ENCODE measurements around the gene NKX1-1.

NKX1-1 gene

DNA sequence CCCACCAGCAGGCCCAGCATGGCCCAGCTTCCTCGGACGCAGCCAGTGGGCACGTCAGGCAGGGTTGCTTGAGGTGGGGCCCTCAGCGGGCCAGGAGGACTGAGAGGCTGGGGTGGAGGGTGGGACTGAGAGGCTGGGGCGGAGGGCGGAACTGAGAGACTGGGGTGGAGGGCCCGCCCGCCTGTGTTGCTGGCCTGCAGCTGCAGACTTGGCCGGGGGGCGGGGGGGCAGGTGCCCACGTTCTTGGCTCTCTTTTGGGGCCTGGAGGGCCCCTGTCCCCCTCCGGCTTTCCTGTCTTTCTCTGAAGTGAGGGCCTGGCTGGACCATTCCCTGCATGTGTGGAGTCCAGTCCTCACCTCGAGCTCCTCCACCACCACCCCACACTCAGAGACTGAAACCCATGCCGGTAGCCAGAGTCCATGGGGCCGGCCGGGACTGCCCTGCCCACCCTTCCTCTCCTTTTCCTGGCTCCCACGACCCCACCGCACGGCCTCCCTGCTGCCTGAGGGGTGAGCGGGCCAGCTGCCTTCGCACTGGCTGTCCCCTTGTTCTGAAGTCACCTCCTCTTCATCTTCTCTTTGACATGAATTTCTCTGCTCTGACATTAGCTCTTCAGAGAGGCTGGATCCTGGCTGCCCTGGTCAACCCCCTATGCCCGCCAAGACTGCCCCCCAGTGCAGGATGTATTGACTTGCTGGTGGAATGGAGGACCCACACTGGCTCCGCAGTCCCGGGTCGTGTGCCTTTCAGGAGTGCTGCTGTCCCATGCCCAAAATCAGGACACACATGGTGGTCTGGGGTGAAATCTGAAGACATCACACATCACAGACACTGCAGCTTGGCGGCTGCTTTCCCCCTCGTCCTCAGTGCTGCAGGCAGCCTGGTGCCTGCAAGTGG is 10.1 kb upstream of the NKX1-1 start:
- FAIRE-seq: no peak

DNA sequence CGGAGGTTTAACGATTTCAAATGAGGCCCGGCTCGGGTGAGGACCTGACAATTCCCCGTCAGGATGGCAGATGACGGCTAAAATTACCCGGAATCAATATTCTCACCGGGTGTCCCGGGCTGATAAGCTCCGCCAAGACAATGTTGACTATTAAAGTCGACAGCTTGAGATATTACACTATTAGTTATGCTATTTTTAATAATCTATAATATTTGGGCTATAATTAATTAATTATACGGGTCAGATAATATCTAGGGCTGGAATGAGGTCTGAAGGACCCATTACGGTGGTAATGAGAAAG is 9.4 kb upstream of the NKX1-1 start:
- no peak for FAIRE-seq

DNA sequence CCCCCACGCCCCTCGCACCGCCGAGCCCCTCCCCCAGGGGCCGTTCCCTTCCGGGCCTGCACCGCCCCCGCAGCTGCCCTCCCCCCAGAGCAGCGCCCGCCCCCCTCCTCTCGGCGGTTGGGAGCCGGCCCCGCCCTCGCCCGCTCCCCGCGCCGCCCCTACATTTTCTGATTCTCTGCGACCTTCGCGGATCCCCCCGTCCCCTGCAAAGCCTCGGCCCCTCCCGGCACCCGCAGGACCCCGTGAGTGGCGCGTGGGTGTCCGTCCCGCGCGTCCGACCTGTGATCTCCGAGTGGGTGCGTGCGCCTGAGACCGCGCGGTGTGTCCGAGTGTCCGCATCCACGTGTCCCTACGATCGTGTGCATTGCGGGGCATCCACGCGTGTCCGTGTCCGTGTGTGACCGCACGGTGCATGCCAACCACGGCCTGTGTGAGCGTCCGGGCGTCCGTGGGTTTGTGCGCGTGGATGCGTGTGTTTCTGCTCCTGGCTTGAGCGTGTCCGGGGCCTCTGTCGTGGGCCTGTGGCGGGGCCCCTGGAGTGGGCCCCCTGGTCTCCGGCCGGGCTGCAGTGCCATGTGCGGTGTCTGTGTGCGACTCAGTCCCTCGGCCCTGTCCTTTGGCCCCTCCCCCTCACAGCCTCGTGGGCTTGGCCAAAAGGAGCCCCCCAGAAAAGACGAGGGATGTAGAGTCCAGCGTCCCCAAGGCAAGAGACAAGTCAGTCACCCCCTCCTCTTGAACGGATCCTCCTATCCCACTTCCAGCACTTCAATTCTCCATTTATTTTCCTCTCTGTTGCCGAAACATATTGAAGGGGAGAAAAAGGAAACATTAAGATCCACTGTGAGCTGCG is 8.8 kb upstream of the NKX1-1 start:
- no peak for FAIRE-seq

DNA sequence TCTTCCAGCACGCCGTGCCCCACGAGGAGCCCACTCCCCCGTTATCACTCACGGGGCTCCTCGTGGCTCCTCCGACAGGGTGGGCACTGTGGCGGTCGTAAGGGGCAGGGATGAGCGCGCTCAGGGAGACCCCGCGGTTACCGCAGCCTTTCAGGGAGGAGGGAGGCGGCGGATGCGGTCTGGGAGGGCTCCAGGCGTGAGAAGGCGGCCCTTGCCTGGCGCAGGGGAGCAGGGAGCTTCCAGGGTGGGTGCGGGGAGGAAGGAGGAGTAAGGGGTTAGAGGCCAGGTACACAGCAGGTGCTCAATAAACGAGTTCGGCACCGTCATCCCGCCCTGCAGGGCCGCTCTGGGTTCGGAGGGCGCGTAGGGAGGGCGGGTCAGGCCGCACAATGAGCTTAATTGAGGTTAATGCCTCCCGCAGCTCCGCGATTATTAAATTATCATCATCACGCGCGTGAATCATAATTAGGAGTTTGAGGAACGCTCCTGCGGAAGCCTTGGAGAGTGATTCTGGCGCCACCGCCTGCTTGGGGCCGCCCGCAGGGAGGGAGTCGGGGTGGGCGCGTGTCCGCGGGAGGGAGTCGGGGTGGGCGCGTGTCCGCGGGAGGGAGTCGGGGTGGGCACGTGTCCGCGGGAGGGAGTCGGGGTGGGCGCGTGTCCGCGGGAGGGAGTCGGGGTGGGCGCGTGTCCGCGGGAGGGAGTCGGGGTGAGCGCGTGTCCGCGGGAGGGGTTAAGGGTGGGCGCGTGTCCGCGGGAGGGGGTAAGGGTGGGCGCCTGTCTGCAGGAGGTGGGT is 7.6 kb upstream of the NKX1-1 start:
- FAIRE-seq: no peak

DNA sequence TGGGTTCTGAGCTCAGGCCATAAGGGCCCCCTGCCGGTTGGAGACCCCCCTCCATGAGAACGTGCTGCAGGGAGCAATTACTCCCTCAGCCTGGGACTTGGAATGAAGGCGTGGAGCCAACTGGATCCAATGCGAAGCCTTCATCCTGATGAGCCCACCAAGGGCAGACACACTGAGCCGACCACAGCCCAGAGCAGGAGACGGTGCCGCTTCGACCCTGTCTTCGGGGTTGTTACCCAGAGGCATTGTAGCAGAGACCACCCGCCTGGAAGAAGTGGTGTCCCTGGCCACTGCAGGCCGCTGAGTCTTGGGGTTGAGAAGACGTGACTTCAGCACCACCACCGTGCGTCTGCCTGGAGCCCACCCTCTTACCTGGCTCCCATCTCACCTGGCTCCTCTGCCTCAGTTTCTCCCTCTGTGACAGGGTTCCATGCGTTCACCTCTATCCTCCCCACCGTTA is 7.0 kb upstream of the NKX1-1 start:
- FAIRE-seq: no peak

DNA sequence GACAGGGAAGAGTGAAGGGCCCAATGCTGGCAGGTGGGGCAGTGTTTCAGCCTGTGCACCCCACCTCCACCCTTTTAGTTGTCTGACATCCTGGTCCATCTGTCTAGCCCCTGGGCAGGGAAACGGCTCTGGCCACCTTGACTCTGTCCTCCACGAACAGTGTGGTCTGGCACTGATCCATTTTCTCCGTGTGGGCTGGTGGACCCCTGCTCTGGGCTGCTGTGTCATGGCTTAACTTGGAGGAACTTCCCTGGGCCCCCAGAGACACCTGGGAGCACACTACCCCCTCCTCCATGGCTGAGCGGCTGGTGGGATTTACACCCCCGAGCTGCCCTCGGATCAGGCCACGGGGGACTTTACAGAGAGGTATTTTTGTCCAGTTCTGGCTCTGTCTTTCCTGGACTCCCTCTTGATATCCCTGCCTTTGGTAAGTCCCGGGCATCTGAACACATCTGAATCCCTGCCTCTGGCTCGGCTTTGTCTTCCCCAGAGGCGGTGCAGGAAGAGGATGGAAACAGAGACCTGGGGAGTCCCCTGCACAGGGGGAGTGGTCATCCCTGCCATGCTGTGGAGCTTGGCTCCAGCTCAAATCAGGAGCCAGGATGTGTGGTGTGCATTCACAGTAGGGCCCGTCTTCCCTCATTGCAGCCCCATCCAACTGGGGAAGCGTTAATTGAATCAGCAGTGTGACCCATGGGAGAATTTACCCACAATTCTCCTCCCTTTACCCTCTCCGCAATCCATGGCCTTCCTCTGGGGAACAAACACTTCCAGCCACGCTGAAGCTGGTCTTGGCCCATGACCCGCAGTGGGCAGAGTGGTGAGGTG is 6.3 kb upstream of the NKX1-1 start:
- no peak for FAIRE-seq

DNA sequence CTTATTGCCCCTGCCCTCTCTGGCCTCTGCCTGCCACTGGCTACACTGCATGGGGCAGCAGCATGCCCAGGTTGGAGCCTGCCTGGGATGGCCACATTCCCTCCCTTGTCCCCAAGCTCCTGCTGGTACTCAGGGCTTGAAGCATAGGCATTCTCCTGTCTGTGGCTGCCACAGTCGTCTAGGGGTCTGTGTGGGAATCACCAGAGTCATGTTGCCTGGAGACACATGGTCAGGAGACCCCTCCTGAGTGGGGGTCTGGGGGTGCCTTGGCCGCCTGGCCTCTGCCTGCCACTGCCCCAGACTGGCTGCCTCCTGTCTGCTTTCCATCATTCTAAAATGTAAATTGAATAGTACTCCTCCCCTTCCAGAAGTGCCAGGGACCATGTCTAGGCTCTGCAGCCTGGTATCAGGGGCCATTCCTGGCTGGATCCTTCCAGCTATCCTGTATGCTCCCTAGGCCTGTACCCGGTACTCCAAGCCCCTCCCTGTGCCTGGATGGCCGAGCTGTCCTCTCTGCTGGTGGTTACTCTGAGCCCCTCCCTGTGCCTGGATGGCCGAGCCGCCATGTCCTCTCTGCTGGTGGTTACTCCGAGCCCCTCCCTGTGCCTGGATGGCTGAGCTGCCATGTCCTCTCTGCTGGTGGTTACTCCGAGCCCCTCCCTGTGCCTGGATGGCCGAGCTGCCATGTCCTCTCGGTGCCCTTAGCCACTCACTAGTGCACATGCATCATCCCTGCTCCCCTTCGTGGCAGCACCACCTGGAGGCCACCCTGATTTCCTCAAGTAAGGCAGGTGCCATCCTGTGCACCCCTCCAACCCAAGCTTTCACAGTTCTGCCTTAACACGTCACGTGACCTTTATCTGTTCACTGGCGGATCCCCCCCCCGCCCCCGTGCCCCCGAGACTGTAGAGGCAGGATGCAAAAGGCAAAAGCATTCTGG is 5.5 kb upstream of the NKX1-1 start:
- no peak for FAIRE-seq

DNA sequence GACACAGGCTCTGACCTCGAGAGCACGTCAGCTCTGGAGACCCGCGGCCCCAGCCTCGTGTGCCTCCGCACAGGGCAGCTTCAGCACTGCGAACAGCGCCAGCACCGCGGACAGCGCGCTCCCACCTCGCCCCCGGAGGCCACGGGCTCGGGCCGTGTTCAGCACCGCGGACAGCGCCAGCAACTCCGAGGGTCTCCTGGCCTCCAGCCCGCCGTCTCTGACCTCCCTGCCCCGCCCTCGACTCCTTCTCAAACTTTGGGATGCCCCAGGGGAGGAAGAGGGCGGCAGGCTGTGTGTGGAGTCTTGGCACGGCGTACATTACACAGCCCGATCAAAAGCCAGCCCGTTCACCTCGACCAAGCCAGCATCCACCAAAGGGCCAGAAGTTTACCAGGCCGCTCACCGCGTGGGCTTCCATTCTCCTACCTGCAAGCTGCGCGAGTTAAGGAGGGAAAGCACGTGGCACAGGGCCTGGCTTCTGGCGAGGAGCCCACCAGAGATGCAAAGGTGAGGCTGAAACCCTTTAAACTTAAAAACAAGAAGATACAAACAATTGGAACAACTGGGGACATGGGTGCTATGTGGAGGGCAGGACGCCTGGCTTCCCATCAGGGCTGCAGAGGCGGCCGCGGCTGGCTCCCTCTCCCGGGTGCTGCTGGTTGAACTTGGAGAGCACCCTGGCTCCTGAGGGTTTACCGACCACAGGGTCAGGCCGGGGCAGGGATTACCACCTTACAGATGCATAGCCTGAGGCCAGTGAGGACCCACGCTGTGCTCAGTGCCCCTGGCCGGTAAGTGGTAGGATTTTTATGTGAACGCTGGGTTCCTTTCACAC is 4.5 kb upstream of the NKX1-1 start:
- FAIRE-seq: no peak

DNA sequence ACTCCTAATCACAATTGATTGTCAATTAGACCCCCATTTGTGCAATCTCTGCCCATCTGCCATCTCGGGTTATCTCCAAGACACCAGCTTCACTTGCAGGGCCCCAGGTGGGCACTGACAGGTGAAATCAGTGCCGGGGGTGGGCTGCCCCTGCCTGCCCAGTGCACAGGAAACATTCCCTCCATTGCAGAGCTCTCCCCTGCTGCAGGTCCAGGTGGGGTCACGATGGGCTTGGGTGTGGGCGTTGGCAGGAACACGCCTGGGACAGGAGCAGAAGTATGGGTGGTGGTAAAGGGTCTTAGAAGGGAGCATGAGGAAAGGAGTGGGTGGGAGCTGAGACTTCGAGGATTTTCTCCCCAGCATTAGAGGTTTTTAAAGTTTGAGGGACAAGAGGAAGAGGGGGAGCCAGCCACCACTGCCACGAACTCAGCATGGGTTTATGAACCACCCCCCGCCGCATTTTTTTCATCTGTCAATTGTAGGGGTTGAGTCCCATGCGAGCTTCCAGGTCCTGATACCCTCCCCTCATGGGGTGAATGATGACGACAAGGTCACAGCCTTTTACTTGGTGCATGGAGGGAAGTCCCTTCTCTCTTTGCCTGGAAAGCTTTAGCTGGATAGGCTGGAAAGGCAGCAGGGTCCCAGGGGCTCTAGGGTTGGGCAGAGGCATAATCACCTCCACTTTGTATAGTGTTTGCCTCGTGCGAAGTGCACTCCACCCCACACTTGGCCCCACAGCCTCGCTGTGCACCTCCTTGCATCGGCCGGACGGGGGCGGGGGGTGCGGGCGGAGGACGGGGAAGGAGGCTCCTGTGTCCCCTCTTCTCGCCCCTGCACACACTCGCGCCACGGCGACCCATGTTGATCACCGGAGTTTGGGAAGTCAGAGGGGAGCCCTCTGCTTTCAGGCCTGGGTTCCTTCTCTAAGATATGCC is 3.5 kb upstream of the NKX1-1 start:
- FAIRE-seq: no peak

DNA sequence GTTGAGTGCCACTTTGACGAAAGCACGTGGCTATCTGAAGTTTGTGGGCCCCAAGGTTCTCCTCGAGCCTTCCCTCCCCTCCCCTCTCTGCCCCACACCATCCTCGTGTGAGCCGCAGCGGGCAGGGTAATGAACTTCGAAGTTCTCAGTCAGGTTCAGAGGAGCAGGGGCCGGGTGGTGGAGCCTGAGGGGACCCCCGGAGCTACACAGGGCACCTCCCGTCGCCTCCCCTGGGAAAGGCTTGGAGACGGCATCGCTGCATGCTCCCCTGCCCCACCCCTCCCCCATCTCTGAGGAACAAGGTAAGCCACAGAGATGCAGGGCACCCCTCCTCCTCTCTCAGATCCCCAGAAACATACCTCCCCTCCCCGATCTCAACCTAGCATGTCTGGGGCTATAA is 2.8 kb upstream of the NKX1-1 start:
- FAIRE-seq: no peak

DNA sequence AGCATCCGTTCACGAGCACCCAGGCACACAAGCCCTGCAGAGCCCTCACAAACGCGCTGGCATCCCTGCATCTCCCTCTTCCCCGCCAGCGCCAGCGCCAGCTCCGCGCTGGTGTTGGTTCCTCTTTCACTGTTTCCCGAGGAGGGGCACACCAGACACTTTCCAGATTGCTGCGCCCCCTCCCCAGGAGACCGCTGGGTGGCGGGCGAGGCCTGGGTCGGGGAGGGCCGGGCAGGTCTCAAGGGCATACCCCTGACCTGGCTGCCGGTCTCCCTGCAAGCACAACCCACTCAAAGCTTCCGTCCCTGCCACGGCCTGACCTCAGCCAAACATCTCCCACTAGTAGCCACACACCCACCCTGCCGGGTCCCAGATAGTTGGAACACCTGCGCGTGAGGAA is 2.2 kb upstream of the NKX1-1 start:
- FAIRE-seq: no peak

DNA sequence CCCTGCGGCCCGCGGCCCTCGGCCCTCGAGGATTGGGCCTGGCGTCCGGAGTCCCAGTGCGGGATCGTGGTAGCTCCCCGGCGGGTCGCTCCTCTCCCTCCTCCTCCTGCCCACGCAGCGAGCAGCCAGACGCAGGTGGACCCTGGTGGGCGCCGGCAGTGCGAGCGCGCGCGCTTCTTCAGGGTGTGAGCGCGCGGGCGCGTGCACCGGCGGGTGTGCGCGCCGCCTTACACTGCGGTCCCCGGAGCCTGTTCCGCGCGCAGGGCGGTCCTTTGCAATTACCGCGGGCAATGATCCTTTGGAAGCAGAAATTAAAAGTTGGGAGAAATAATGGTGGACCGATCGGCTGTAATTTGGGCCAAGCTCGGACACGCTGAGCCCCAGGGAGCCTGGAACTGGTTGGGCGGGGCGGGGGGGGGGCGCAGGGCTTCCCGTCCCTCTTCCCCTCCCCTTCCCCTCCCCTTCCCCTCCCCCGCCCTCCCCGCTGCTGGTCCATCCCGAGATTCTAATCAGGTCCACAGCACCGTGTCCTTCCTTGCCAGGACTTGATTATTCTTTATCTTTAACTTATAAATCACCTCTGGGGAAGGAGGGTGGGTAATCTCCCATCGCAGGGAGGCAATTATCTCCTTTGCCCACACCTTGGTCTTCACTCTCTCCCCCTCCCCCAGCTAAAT is 1.6 kb upstream of the NKX1-1 start:
- FAIRE-seq: no peak

DNA sequence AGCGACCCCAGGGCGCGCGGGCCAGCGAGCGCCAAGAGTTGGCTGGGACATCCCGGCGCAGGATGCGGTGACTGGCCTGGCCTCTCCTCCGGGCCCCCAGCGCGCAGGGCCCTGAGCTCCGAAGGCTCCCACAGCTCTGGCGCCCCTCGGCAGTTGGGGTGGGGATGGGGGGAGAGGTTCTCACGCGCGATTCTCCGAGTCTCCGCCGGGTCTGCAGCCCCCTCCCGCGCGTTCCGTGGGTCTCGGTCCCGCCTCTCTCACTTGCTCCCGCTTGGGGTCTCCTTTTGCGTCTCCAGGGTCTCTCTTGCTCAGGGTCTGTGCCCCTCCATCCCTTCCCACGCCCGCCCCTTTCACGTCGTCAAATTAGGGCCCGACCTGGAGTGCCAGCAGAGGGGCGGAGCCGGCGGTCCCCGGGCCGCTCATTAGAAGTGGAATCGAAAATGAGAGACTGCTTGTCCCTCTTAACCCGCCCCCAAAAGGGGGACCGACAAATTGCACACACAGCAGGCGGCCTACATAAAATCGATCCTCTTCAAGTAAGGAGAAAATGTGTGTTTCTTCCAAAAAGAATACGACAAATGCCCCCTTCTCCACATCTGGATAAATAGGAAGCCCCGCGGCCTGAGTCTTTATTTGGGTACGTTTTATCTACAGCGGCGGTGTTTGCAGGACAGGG is 877 bp upstream of the NKX1-1 start:
- FAIRE-seq: no peak

DNA sequence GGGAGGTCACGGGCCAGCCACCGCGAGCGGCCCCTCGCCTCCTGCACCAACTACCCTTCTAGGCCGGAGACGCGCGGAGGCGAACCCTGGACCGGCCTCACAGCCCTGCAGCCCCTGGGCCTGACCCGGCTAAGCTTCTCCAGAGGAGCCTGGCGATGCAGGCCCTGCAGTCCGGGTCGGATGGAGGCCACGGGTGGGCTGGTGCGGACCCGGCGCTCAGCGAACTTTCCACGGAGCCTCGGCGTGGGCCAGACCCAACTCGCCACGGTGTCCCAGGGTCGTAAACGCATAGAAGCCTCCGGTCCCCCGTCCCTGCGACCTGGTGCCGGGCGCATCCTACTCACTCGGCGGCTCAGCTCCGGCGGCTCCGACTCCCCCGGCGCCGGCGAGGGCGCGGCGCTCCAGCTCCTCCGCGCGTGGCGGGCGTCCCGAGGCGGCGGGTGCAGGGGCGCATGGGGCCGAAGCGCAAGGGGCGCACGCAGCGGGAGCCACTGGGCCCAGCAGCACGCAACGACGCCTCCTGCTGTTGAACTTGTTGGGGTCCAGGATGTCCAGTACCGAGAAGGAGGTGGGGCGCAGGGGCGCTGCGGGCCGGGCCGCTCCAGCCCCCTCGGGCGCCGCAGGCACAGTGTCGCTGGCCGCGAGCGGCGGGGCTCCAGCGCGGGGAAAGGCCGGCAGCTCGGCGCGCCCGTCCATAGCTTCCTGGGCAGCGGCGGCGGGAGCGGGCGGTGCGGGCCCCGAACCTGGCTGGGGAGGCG is 427 bp downstream of the NKX1-1 start:
- FAIRE-seq: no peak

DNA sequence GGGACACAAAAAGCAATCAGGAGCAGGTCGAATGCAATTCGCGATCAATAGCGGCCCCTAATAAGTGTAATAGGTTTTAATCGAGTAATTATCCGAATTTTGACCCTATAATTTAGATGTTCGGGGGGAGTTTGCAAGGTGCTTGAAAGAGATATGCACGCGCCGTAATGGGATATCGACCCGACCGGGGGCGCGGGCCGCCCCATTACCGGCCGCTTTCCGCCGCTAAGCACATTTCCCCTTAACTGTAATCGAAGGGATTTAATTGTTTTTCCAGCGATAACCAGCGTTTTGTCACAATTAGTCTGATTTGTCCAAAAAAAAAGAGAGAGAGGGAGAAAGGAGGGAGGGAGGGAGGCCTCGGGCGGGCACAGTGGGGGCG is 997 bp downstream of the NKX1-1 start:
- FAIRE-seq: no peak

DNA sequence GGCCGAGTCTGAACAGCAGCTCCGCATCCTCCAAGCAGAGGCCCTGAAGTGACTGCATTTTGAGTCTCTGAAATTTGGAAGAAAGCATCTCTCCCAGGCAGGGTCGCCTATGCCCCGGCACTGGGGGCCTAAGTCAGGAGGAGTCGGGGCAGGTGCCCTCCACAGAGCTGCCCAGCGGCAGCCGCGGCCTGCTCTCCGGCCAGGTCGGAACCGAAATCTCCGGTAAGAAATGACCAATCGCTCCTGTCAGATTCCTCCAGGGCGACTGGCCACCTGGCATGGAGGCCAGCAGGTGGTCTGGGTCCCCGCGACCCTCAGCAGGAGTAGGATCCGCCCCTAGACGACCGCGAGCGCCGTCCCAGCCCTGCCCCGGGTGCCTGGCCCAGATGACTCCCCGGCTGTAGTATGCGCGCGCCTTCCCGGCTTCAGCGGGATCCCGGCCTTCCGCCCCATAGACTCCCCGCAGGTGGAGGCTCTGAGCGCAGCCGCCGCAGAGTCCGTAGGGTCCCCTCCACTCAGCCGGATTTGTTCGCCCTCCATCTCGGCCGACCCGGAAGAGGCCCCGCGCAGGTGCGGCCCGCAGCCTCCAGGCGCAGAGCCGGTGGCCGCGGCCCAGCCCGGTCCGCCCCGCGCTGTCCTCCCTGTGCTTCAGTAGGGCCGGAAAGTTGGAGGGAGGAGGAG is 1.5 kb downstream of the NKX1-1 start:
- no peak for FAIRE-seq
